ENCODE data around the gene FLNB. TPM values are rescaled to one million over a fixed set of nuclear protein-coding genes. Genes with fewer than 3 reads are reported as not detected.

FLNB gene
- total and polyA plus RNA-seq, 2 of the 8 experiments (the other 6 are each of a cell fraction or from before 2014, with no cell fraction given) = 72.3 to 118 TPM

- TF ChIP-seq TCF12 (IDR thresholded peaks at IDR 0.05; ENCODE audit: low read depth, low read length) = no peak
- no peak for TF ChIP-seq SIX5 (IDR thresholded peaks at IDR 0.05; ENCODE audit: low read depth, low read length)
- no peak for TF ChIP-seq SP4 (IDR thresholded peaks at IDR 0.05; ENCODE audit: low read length)
These were observed 133.6 kb downstream of the FLNB start (continued) for GRCh38 chr3:58141766-58142345.
